Fibroblast of the aortic adventitia (primary cell): ENCODE data around the gene TNS3. TPM values are rescaled to one million over a fixed set of nuclear protein-coding genes. Genes with fewer than 3 reads are reported as not detected.

Source experiments
- DNase-seq: peaks from one replicate; pipeline ENCODE4 v3.0.0-alpha.2; 2010; ENCODE audit warnings: low read depth
- H3K4me3 ChIP-seq: 2 replicates; pipeline ENCODE4 v1.5.1; 2011; ENCODE audit warnings: low read depth, mild to moderate bottlenecking, control low read depth, low read length, moderate library complexity
- CTCF ChIP-seq: IDR thresholded peaks from 2 replicates; pipeline ENCODE4 v1.5.1; 2011; ENCODE audit warnings: mild to moderate bottlenecking, low read length, control low read depth, inconsistent platforms; ENCODE audit not compliant: insufficient read depth
- total RNA-seq: library from RNA; depleted of rRNA; stranded (reverse); fragments of >200 nt; gene quantifications from 2 replicates; pipeline ENCODE4 v1.2.3, GENCODE V29; 2012; ENCODE audit warnings: low replicate concordance

Gene TNS3
- total RNA-seq, 1 donor = 28.3 TPM

- DNase-seq = no peak
- no peak for TF ChIP-seq CTCF
- no peak overlapping the region for H3K4me3 ChIP-seq
Observed at GRCh38 chr7:47601881-47602249, 20.0 kb upstream of the TNS3 start.

GRCh38 chr7:47601119-47601880, 19.4 kb upstream of the TNS3 start:
- H3K4me3 ChIP-seq = no peak overlapping the region
- no peak for TF ChIP-seq CTCF
- DNase-seq = peak; percentile 84

- DNase-seq = peak; percentile 84
- TF ChIP-seq CTCF = no peak
- no peak overlapping the region for H3K4me3 ChIP-seq
Observed at GRCh38 chr7:47600199-47601118, 18.5 kb upstream of the TNS3 start.

- no peak for DNase-seq
- no peak overlapping the region for H3K4me3 ChIP-seq
- no peak for TF ChIP-seq CTCF
Observed at GRCh38 chr7:47597379-47597778, 15.5 kb upstream of the TNS3 start.

- no peak for TF ChIP-seq CTCF
- no peak overlapping the region for H3K4me3 ChIP-seq
- DNase-seq = peak; percentile 53
Observed at GRCh38 chr7:47596502-47597202, 14.7 kb upstream of the TNS3 start.

GRCh38 chr7:47594406-47594805, 12.5 kb upstream of the TNS3 start:
- no peak for TF ChIP-seq CTCF
- no peak for DNase-seq
- no peak overlapping the region for H3K4me3 ChIP-seq
